GM04503 (cell line): ENCODE data around the gene B3GALT5.

Experiments used
- DNase-seq: peaks from one replicate; pipeline ENCODE4 v3.0.0-alpha.2; 2012; ENCODE audit warnings: low read depth

B3GALT5 gene

DNA sequence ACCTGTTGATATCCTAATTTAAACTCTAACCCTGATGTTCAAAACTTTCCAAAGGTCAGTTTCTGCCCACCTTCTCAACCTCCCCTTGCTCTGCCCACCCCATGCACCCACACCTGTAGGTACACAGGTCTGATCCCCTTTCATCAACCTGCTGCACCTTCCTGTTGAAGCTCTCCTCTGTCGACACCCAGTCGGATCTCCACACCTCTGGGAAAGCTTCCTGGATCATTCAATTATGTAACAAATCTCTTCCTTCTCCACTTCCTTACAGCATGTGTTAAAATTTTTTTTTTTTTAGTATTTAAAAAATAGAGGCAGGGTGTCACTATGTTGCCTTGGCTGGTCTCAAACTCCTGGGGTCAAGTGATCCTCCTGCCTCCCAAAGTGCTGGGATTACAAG is 87.6 kb downstream of the B3GALT5 start:
- DNase-seq = no peak

DNA sequence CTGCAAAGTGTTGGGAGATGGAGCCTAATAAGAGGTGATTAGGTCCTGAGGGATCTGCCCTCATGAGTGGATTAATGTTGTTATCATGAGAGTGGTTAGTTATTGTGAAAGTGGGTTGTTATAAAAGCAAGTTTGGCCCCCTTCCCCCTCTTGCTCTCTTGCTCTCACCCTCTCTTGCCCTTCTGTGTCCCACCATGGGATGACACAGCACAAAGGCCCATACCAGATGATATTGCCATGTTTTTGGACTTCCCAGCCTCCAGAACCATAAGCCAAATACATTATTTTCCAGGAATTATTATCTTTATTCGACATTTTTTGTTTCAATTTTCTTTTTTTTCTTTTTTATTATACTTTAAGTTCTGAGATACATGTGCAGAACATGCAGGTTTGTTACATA is 90.8 kb downstream of the B3GALT5 start:
- DNase-seq = no peak

- no peak for DNase-seq
Measured at GRCh38 chr21:39705849-39706248, 93.1 kb downstream of the B3GALT5 start.

GRCh38 chr21:39707316-39707715 is 94.6 kb downstream of the B3GALT5 start:
- no peak for DNase-seq

DNA sequence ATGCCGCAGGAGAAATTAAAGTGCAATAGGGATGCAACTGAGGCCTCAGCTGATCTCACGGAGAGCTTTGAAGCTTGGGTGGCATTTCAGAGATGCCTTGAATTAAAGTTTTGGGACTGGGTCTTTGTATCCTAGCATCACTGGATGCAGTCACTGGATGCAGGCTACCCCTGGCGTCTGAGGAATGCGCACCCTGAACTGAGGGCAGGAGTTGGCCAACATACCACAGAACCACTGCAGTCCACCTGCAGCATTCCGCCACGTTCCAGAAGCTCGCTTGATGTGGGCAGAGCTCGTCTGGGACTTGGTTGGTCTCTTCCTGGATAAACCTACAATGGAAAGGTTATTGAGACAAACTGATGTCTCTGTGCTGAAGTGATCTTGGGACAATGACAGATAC is 98.1 kb downstream of the B3GALT5 start:
- no peak for DNase-seq

GRCh38 chr21:39712273-39712672 is 99.5 kb downstream of the B3GALT5 start:
- no peak for DNase-seq

GRCh38 chr21:39712976-39713375 is 100.2 kb downstream of the B3GALT5 start:
- DNase-seq = no peak

GRCh38 chr21:39713905-39714304 is 101.2 kb downstream of the B3GALT5 start:
- DNase-seq = no peak

DNA sequence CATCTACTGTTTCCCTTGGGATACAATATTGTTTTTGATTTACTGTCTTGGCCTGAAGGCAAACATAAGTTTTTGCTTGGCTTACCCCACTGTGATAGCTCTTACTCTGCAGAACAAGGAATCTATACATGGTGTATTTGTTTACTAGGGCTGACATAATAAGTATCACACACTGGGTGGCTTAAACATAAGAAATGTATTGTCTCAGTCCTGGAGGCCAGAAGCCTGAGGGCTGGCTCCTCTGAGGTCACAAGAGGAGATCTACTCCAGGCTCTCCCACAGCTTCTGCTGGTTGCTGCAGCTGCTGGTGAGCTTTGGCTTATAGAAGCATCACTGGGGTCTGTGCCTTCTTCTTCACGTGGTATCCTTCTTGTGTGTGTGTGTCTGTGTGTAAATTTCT is 101.6 kb downstream of the B3GALT5 start:
- DNase-seq = no peak

- DNase-seq = no peak
Measured at GRCh38 chr21:39715804-39716397, 103.2 kb downstream of the B3GALT5 start.

DNA sequence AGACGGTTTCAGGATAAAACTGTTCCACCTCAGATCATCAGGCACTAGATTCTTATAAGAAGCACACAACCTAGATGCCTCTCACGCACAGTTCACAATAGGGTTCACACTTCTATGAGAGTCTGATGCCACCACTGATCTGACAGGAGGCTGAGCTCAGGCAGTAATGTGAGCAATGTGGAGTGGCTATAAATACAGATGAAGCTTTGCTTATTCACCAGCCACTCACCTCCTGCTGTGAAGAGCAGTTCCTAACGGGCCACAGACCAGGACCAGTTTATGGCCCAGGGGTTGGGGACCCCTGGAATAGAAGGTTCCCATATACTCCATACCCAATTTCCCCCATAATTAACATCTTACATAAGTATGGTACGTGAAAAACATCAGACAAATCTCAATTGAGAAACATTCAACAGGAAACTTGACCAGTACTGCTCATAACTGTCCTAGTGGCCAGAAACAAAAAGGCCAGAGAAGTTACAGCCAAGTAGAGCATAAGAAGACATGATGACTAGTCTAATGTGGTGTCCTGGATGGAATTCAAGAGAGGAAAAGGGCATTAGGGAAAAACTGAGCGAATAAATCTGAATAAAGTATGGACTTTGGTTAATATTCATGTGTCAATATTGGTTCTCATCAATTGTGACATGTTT is 107.5 kb downstream of the B3GALT5 start:
- no peak for DNase-seq

- no peak for DNase-seq
Measured at GRCh38 chr21:39721885-39722284, 109.1 kb downstream of the B3GALT5 start.
